ENCODE data around the gene GNB4. TPM values are rescaled to one million over a fixed set of nuclear protein-coding genes. Genes with fewer than 3 reads are reported as not detected.

GNB4 gene
- polyA plus RNA-seq, 1 donor from 2014 or later, result 42.8 TPM

- Histone ChIP-seq H3K27ac (ENCODE audit: low read length) (no peak overlapping the region), H3K79me2 (replicated peaks; ENCODE audit: insufficient read depth, low read length) (no peaks in the 10 kb centered on the region), H3K4me2 (ENCODE audit: low read length) (no peak overlapping the region), H2AFZ (ENCODE audit: low read depth, low read length) (no peak overlapping the region), H3F3A (ENCODE audit: insufficient read depth, low read length, poor library complexity, severe bottlenecking) (no peaks in the 10 kb centered on the region), H3K27me3 (ENCODE audit: insufficient read depth, low read depth, low read length) (no peaks in the 10 kb centered on the region), H3K36me3 (ENCODE audit: insufficient read depth, low read length) (no peaks in the 10 kb centered on the region), H3K9me2 (ENCODE audit: insufficient read depth, low read length) (no peaks in the 10 kb centered on the region), H3K9me3 (ENCODE audit: low read length) (no peaks in the 10 kb centered on the region), H4K20me1 (ENCODE audit: insufficient read depth) (no peaks in the 10 kb centered on the region), H3K4me3 (ENCODE audit: low read length) (no peak overlapping the region), H3K9ac (ENCODE audit: low read length) (no peak overlapping the region)
- TF ChIP-seq TAF1 (IDR thresholded peaks at IDR 0.05; ENCODE audit: low read depth) (no peak), EP300 (conservative IDR thresholded peaks at IDR 0.05; ENCODE audit: poor library complexity, severe bottlenecking) (no peak), REST (IDR thresholded peaks at IDR 0.05; ENCODE audit: borderline replicate concordance) (no peak), SMC3 (conservative IDR thresholded peaks at IDR 0.05; ENCODE audit: poor library complexity) (no peak), CTCF (IDR thresholded peaks at IDR 0.05; ENCODE audit: poor library complexity, severe bottlenecking) (no peak), MXI1 (conservative IDR thresholded peaks at IDR 0.05; ENCODE audit: poor library complexity, severe bottlenecking) (no peak), POLR2AphosphoS5 (IDR thresholded peaks at IDR 0.05) (no peak), RAD21 (conservative IDR thresholded peaks at IDR 0.05) (no peak), EZH2 (IDR thresholded peaks at IDR 0.05; ENCODE audit: borderline replicate concordance, insufficient read depth, low read length, poor library complexity, severe bottlenecking) (no peak)
Observed at GRCh38 chr3:179476215-179476614, 24.9 kb upstream of the GNB4 start.

GRCh38 chr3:179474480-179474879 is 23.2 kb upstream of the GNB4 start:
- Histone ChIP-seq H3K79me2 (replicated peaks; ENCODE audit: insufficient read depth, low read length) (no peaks in the 10 kb centered on the region), H3K4me2 (ENCODE audit: low read length) (no peak overlapping the region), H3K9me2 (ENCODE audit: insufficient read depth, low read length) (no peaks in the 10 kb centered on the region), H4K20me1 (ENCODE audit: insufficient read depth) (no peaks in the 10 kb centered on the region), H2AFZ (ENCODE audit: low read depth, low read length) (no peak overlapping the region), H3K27ac (ENCODE audit: low read length) (no peak overlapping the region), H3F3A (ENCODE audit: insufficient read depth, low read length, poor library complexity, severe bottlenecking) (no peaks in the 10 kb centered on the region), H3K9me3 (ENCODE audit: low read length) (no peaks in the 10 kb centered on the region), H3K27me3 (ENCODE audit: insufficient read depth, low read depth, low read length) (no peaks in the 10 kb centered on the region), H3K4me3 (ENCODE audit: low read length) (no peak overlapping the region), H3K36me3 (ENCODE audit: insufficient read depth, low read length) (no peaks in the 10 kb centered on the region), H3K9ac (ENCODE audit: low read length) (no peak overlapping the region)
- no peak for TF ChIP-seq CTCF (IDR thresholded peaks at IDR 0.05; ENCODE audit: poor library complexity, severe bottlenecking)
- no peak for TF ChIP-seq EZH2 (IDR thresholded peaks at IDR 0.05; ENCODE audit: borderline replicate concordance, insufficient read depth, low read length, poor library complexity, severe bottlenecking)
- TF ChIP-seq POLR2AphosphoS5 (IDR thresholded peaks at IDR 0.05), result no peak
- TF ChIP-seq SMC3 (conservative IDR thresholded peaks at IDR 0.05; ENCODE audit: poor library complexity), result no peak
- no peak for TF ChIP-seq REST (IDR thresholded peaks at IDR 0.05; ENCODE audit: borderline replicate concordance)
- no peak for TF ChIP-seq EP300 (conservative IDR thresholded peaks at IDR 0.05; ENCODE audit: poor library complexity, severe bottlenecking)
